ENCODE results near the gene ELOVL1. TPM values are rescaled to one million over a fixed set of nuclear protein-coding genes. Genes with fewer than 3 reads are reported as not detected.
"Not testable (repeated sequence)": the region's sequence is repeated elsewhere in the genome, so short reads cannot be mapped to it uniquely, and the experiment has no call there.

The ELOVL1 gene
- total RNA-seq (ENCODE audit: low replicate concordance) = 52.2 and 124 TPM in 2 replicates
- long read RNA-seq, transcript ELOVL1-206 (8 exons, 1,215 nt) = minor isoform, 11 of 132 reads
- long read RNA-seq, transcript ELOVL1-201 (8 exons, 1,477 nt) = major isoform, 33 of 132 reads
- long read RNA-seq, transcript ELOVL1-212 (7 exons, 828 nt) = minor isoform, 8 of 132 reads
- long read RNA-seq, partial matches to known transcripts = 34 of 132 reads
- long read RNA-seq, other reads (novel, unspliced or antisense) = 45 of 132 reads

DNA sequence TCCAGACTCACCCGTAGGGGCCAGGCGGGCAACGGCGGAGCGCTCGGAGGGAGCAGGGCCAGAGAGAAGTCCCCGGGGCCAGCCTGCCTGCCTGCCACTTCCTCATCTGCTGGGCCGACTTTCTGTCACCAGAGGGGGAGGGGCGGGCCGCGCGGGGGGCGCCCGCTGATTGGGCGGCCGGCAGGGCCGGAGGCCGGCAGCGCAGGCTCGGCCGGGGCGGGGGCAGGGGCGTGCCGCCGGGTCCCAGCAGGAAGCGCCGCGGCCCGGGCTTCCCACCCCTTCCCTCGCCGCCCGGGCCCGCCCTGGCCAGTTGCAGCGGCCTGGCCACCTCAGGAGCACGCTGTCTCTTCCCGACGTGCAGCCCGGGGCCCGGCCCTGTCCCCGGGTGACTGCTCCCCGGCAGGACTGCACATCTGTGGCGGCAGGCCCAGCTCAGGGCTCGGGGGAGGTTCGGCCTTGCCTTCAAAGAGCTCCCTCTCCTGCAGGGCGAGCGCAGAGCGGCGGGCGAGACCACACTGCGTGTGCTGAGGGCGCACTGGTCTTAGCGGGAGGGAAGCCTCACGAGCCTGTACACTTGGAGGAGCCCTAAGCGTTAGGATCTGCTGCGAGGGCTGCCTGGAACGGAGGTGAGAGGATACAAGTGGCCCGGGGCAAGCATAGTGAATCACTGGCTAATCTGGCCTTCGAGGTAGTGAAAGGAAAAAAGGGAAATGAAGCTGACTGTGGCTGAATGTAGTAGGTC lies at the start of gene ELOVL1:
ELOVL1 (minus strand) TSS at position 108 of the 742 bp plus-strand sequence. CDS start 2,402 bp downstream, outside the sequence.
- Mint-ChIP-seq H3K4me3 (peak within 1 kb of the TSS; percentile 90), H3K27ac (peak within 1 kb of the TSS; percentile 91), H3K36me3 (peaks cover 25% of the 10 kb centered on the region), H3K9me3 (no peaks in the 10 kb centered on the region), H3K4me1 (ENCODE audit: unreplicated experiment) (peaks cover 22% of the 10 kb centered on the region), H3K27me3 (no peaks in the 10 kb centered on the region)
- TF ChIP-seq, protein P1, sequence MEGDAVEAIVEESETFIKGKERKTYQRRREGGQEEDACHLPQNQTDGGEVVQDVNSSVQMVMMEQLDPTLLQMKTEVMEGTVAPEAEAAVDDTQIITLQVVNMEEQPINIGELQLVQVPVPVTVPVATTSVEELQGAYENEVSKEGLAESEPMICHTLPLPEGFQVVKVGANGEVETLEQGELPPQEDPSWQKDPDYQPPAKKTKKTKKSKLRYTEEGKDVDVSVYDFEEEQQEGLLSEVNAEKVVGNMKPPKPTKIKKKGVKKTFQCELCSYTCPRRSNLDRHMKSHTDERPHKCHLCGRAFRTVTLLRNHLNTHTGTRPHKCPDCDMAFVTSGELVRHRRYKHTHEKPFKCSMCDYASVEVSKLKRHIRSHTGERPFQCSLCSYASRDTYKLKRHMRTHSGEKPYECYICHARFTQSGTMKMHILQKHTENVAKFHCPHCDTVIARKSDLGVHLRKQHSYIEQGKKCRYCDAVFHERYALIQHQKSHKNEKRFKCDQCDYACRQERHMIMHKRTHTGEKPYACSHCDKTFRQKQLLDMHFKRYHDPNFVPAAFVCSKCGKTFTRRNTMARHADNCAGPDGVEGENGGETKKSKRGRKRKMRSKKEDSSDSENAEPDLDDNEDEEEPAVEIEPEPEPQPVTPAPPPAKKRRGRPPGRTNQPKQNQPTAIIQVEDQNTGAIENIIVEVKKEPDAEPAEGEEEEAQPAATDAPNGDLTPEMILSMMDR (conservative IDR thresholded peaks at IDR 0.05) = peak; percentile 35
- peak; percentile 91 for DNase-seq (ENCODE audit: extremely low spot score, unreplicated experiment)

DNA sequence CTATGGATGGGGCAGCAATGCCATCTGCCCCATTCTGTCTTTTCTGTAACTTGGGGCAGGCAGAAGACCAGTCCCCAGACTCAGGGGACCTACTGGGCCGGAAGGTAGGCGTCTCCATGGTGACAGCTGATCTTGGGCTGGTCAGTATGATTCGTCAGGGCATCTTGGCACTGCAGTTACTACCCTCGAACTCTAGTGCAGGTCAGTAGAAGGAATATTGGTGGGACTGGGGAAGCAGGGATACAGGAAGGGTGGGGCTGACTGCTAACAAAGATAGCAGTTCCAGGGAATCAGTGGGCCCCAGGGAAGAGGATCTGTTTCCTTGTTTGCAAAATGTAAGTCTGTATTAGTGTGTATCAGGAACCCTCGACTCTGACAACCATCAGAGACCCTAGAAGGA lies 48.1 kb upstream of the ELOVL1 start:
- no peak for DNase-seq (ENCODE audit: extremely low spot score, unreplicated experiment)
- Mint-ChIP-seq H3K36me3 (peaks cover 14% of the 10 kb centered on the region), H3K4me1 (ENCODE audit: unreplicated experiment) (no peaks in the 10 kb centered on the region), H3K9me3 (no peaks in the 10 kb centered on the region), H3K27ac (no peak overlapping the region), H3K4me3 (no peak overlapping the region), H3K27me3 (no peaks in the 10 kb centered on the region)
- TF ChIP-seq, protein P1 (conservative IDR thresholded peaks at IDR 0.05) = no peak

DNA sequence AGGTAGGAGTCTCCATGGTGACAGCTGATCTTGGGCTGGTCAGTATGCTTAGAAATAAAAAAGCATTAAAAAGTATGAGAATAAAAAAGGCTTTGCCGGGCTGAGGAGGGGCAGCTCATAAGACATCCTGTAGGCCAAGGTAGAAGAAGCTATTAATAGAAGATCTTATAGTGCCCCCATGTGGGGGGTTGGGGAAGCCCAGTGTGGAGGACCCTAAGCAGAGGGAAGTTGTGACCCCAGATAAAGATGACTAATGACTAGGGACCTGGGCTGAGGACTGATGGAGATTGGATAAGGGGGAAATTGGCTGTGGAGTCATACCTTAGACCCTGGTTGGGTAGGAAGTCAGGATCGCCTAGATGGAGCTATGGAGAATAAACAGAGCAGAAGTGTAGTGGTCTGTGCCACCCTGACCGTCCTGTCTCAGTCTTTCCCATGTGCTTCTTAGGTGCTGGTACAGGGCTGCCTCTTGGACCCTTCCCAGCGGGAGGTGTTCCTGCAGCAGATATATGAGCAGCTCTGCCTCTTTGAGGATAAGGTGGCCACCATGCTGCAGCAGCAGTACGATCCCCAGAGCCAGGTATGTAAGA lies 46.9 kb upstream of the ELOVL1 start:
- Mint-ChIP-seq H3K27ac (no peak overlapping the region), H3K9me3 (no peaks in the 10 kb centered on the region), H3K4me1 (ENCODE audit: unreplicated experiment) (no peaks in the 10 kb centered on the region), H3K4me3 (no peak overlapping the region), H3K36me3 (peaks cover 17% of the 10 kb centered on the region), H3K27me3 (no peaks in the 10 kb centered on the region)
- TF ChIP-seq, protein P1 (conservative IDR thresholded peaks at IDR 0.05) = peak; percentile 85
- no peak for DNase-seq (ENCODE audit: extremely low spot score, unreplicated experiment)

DNA sequence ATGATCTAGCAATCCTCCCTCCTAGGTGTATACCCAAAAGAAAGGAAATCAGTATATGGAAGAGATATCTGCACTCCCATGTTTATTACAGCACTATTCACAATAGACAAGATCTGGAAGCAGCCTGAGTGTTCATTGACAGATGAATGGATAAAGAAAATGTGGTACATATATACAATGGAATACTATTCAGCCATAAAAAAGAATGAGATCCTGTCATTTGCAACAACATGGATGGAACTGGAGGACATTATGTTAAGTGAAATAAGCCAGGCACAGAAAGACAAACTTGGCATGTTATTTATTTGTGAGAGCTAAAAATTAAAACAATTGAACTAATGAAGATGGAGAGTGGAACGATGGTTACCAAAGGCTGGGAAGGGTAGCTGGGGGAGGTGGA lies 45.6 kb upstream of the ELOVL1 start:
- not testable (repeated sequence) for H3K27ac Mint-ChIP-seq; H3K4me1 Mint-ChIP-seq (ENCODE audit: unreplicated experiment); H3K27me3 Mint-ChIP-seq; DNase-seq (ENCODE audit: extremely low spot score, unreplicated experiment); H3K9me3 Mint-ChIP-seq; H3K4me3 Mint-ChIP-seq
- peaks cover 20% of the 10 kb centered on the region for H3K36me3 Mint-ChIP-seq

DNA sequence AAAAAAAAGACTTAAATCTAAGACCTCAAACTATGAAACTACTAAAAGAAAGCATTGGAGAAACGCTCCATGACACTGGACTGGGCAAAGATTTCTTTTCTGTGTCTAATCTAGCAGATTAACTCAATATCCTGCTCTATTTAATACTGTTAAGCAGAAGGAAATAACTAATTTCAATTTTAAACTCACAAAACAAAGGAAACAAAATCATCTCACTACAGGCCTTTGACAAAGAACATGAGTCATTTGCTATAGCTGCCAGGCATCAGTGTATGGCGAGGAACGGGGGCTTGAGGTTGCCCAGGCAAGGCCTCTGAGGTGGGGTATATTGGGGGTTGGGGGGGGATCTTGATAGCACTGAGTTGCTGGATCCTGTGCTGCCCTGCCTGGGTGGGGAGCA lies 42.8 kb upstream of the ELOVL1 start:
- Mint-ChIP-seq H3K9me3 (no peaks in the 10 kb centered on the region), H3K27me3 (no peaks in the 10 kb centered on the region), H3K36me3 (peaks cover 31% of the 10 kb centered on the region), H3K27ac (no peak overlapping the region), H3K4me3 (no peak overlapping the region), H3K4me1 (ENCODE audit: unreplicated experiment) (no peaks in the 10 kb centered on the region)
- no peak for DNase-seq (ENCODE audit: extremely low spot score, unreplicated experiment)
- TF ChIP-seq, protein P1 (conservative IDR thresholded peaks at IDR 0.05) = no peak

DNA sequence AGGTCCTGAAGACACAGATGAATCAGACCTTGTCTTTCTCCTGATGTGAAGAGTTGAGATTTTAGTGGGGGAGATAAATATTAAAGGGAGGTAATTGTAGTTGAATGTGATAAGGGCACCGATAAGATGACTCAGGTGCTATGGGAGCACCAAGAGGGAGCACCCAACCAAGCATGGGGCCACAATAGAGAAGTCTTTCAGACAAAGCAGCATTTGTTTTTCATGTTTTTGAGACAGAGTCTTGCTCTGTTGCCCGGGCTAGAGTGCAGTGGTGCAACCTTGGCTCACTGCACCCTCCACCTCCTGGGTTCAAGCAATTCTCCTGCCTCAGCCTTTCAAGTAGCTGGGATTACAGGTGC lies 38.0 kb upstream of the ELOVL1 start:
- peaks cover 9% of the 10 kb centered on the region for H3K4me1 Mint-ChIP-seq (ENCODE audit: unreplicated experiment)
- no peak overlapping the region for H3K27ac Mint-ChIP-seq
- H3K4me3 Mint-ChIP-seq = no peak overlapping the region
- no peaks in the 10 kb centered on the region for H3K9me3 Mint-ChIP-seq
- no peaks in the 10 kb centered on the region for H3K27me3 Mint-ChIP-seq
- TF ChIP-seq, protein P1 (conservative IDR thresholded peaks at IDR 0.05) = no peak
- H3K36me3 Mint-ChIP-seq = peaks cover 39% of the 10 kb centered on the region
- no peak for DNase-seq (ENCODE audit: extremely low spot score, unreplicated experiment)
